Lower lobe of right lung (tissue), 2 donors: Measurements from ENCODE around the gene GPC6. TPM values are rescaled to one million over a fixed set of nuclear protein-coding genes. Genes with fewer than 3 reads are reported as not detected.

Experiments
- ATAC-seq, 2 donors: fragments of 200-7000 bp; cut with Tn5 transposase; one replicate each; pipeline ENCODE4 v1.9.1; 2020 to 2022; ENCODE audit warnings: mild to moderate bottlenecking in 2 of 2, moderate library complexity in 2 of 2
- DNase-seq: peaks from one replicate; pipeline ENCODE4 v3.0.0-alpha.2; 2020
- H3K27ac ChIP-seq: fragments of 200-600 bp; one replicate; pipeline ENCODE4 v1.8.0; 2022
- H3K27me3 ChIP-seq: fragments of 200-600 bp; one replicate; pipeline ENCODE4 v1.8.0; 2022; ENCODE audit warnings: low read depth
- H3K36me3 ChIP-seq: fragments of 200-600 bp; one replicate; pipeline ENCODE4 v1.8.0; 2022; ENCODE audit warnings: mild to moderate bottlenecking
- H3K4me1 ChIP-seq: fragments of 200-600 bp; one replicate; pipeline ENCODE4 v1.8.0; 2022
- H3K4me3 ChIP-seq: fragments of 200-600 bp; one replicate; pipeline ENCODE4 v1.8.0; 2022; ENCODE audit warnings: mild to moderate bottlenecking
- H3K9me3 ChIP-seq: fragments of 200-600 bp; one replicate; pipeline ENCODE4 v1.8.0; 2022
- intact Hi-C: fragments of 100-400 bp; cut with DNase I; formaldehyde crosslinking; loops from one replicate; pipeline ENCODE4 v1.11.0; 2022
- total RNA-seq: library from RNA; stranded (reverse); fragmentation: NEBNext Ultra II Directional; extraction: Animal tissue kit (Norgen Biotek cat#: 25700); gene quantifications from one replicate; pipeline ENCODE4 v1.2.1, GENCODE V29; 2021
- TF ChIP-seq, protein P1 (sequence below): fragments of 200-600 bp; IDR thresholded peaks from one replicate; pipeline ENCODE4 v1.8.0; 2022; ENCODE audit warnings: antibody characterized with exemption, mild to moderate bottlenecking
- donor health status: DM: no; HTN: yes; CAD: no; lungs with severe emphysema.

Gene GPC6
- total RNA-seq, 1 donor from 2014 or later = 5.5 TPM

DNA sequence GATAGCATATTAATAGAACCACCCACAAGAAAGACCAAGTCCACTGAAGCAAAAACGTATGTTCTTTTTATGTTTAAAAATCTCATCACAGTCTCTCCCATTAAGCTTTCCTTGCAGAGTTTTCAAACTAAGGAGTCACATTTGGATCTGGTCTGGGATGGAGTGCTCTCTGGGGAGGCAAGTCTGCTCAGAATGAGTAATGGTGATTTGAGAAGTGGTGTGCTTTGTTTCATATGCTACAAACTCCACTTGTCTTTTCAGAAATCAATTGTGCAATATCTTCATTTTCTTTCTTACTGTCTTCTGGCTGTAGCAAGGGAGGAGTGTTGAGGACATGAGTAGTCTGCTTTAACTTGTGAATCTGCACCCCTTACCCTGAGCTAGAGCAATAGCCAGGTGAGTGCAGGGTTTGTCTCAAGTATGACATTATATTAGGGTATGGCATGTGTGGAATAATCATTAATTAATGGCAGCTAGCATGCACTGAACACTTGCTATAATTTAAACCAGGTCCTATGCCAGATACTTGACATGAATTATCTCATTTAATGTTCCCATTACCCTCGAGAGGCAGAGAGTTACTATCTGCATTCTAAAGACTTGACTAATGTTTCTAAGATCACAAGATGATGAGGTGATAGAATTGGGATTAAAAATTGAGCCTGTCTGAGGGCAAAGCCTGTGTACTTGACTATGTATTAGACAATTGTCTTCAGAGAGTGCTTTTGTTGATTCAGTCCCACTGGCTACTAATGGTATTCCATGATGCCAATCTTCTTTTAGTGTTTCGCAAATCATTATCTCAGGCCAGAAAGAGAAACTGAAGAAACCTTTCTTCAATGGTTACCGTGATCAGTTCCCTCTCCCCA is 171.8 kb downstream of the GPC6 start:
- Histone ChIP-seq H3K36me3 (no peaks in the 10 kb centered on the region), H3K27ac (no peak overlapping the region), H3K27me3 (no peaks in the 10 kb centered on the region), H3K9me3 (no peaks in the 10 kb centered on the region), H3K4me3 (no peak overlapping the region), H3K4me1 (no peaks in the 10 kb centered on the region)
- ATAC-seq = peak in 1 of 2 donors; percentile 23
- intact Hi-C loops = no loop called here
- no peak for DNase-seq
- TF ChIP-seq, protein P1, sequence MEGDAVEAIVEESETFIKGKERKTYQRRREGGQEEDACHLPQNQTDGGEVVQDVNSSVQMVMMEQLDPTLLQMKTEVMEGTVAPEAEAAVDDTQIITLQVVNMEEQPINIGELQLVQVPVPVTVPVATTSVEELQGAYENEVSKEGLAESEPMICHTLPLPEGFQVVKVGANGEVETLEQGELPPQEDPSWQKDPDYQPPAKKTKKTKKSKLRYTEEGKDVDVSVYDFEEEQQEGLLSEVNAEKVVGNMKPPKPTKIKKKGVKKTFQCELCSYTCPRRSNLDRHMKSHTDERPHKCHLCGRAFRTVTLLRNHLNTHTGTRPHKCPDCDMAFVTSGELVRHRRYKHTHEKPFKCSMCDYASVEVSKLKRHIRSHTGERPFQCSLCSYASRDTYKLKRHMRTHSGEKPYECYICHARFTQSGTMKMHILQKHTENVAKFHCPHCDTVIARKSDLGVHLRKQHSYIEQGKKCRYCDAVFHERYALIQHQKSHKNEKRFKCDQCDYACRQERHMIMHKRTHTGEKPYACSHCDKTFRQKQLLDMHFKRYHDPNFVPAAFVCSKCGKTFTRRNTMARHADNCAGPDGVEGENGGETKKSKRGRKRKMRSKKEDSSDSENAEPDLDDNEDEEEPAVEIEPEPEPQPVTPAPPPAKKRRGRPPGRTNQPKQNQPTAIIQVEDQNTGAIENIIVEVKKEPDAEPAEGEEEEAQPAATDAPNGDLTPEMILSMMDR = no peak

DNA sequence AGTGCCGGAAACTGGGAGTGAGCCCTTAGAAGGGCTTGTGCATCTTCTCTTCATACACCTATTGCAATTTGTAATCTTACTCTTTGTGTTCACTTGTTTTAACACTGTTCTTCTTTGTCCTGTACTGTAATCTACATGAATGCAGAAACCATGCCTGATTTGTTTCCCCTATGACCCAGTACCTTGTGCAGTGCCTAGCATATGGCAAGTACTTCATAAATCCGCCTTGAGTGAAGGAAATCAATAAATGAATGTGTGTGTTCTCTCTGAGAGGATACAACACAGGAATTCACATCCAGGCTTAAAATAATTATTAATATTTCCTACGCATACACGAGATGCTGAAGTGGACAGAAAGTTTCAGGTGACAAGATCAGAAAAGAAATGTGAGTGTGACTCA is 172.6 kb downstream of the GPC6 start:
- Histone ChIP-seq H3K36me3 (no peaks in the 10 kb centered on the region), H3K27me3 (no peaks in the 10 kb centered on the region), H3K4me1 (no peaks in the 10 kb centered on the region), H3K27ac (no peak overlapping the region), H3K4me3 (no peak overlapping the region), H3K9me3 (no peaks in the 10 kb centered on the region)
- DNase-seq (no peak), ATAC-seq (no peak)
- TF ChIP-seq, protein P1 = no peak
- intact Hi-C loops = no loop called here

DNA sequence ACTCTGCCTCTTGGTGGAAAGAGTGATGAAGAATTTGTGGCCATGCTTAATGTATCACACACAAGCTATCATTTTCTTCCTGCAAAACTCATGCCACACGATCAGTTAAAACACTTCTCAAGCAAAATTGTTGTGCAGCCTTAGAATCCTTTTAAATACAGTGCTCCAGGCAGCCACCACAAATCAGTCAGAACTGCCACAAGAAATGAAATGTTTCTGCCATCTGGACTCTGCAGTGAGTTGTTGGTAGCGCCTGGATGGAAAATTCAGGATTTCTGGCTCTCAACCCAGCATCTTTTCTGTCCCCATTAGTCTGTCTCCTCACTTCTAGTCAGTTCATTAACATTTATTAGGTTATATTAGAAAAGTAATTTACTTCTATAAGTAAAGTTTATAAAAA is 179.5 kb downstream of the GPC6 start:
- Histone ChIP-seq H3K9me3 (no peaks in the 10 kb centered on the region), H3K27ac (no peak overlapping the region), H3K4me1 (no peaks in the 10 kb centered on the region), H3K4me3 (no peak overlapping the region), H3K27me3 (no peaks in the 10 kb centered on the region), H3K36me3 (no peaks in the 10 kb centered on the region)
- DNase-seq = no peak
- intact Hi-C loops = no loop called here
- TF ChIP-seq, protein P1 = no peak
- no peak for ATAC-seq

DNA sequence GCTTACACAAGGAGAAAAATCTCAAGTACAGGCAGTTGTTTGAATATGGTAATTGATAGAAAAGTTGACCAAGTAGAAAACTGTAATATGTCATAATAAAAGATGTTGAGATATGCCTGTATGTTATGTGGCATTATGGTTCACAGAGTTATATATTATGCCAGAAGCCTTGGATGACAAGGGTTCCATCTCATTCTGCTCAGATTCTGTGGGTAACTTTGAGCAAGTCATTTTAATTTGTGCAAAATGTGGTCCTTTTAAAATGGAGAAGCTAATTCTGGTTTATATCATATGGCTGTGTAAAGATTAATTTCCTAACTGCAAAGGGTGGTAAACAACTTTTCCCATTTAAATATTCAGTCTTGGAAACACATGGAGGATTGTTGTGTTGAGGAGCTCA is 180.9 kb downstream of the GPC6 start:
- H3K4me1 ChIP-seq = no peaks in the 10 kb centered on the region
- TF ChIP-seq, protein P1 = no peak

DNA sequence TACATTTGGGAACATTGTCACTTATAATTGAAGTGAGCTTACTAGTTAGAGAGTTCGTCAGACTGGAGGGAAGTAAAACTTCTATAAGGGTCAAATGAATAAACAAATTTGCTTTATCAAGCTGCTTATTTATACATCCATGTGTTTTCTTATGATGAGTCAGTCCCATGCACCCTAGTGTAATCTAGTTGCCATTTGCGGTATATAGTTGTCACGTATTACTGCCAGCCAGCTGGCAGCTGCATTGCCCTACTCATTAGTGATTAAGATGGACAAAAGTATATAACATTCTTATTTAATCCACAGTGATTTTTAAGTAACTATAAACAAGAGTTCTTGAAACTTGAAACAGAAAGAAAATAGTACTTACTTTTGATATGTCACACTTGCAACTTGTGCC is 182.4 kb downstream of the GPC6 start:
- intact Hi-C loops = no loop called here
- H3K27me3 ChIP-seq = no peaks in the 10 kb centered on the region
- no peaks in the 10 kb centered on the region for H3K4me1 ChIP-seq
- DNase-seq (no peak), ATAC-seq (no peak)
- H3K9me3 ChIP-seq = no peaks in the 10 kb centered on the region
- TF ChIP-seq, protein P1 = no peak
- no peaks in the 10 kb centered on the region for H3K36me3 ChIP-seq
- H3K27ac ChIP-seq = no peak overlapping the region
- H3K4me3 ChIP-seq = no peak overlapping the region

More for the DNA sequence above, 180.9 kb downstream of the GPC6 start:
- intact Hi-C loops = no loop called here
- no peaks in the 10 kb centered on the region for H3K27me3 ChIP-seq
- H3K36me3 ChIP-seq = no peaks in the 10 kb centered on the region
- no peaks in the 10 kb centered on the region for H3K9me3 ChIP-seq
- H3K4me3 ChIP-seq = no peak overlapping the region
- H3K27ac ChIP-seq = no peak overlapping the region
- DNase-seq = no peak
- ATAC-seq = no peak
